GM19043 (cell line): Measurements from ENCODE around the gene LTB4R.

ENCODE experiments used
- ATAC-seq: cut with Tn5 transposase; IDR thresholded peaks from one replicate; pipeline ENCODE4 v1.9.1; 2021; ENCODE audit warnings: low read depth; ENCODE audit not compliant: unreplicated experiment

LTB4R gene

GRCh38 chr14:24299255-24300191 is 11.8 kb upstream of the LTB4R start, which contains the start of the genes DHRS1 and NOP9:
Gene DHRS1 (minus strand): TSS chr14:24299780. CDS start chr14:24299106, 674 bp downstream.
Gene NOP9 (plus strand): TSS chr14:24299850. CDS start chr14:24299955, 105 bp downstream.
- ATAC-seq, result peak; percentile 54

GRCh38 chr14:24300326-24300980 is 10.8 kb upstream of the LTB4R start:
- ATAC-seq, result no peak

DNA sequence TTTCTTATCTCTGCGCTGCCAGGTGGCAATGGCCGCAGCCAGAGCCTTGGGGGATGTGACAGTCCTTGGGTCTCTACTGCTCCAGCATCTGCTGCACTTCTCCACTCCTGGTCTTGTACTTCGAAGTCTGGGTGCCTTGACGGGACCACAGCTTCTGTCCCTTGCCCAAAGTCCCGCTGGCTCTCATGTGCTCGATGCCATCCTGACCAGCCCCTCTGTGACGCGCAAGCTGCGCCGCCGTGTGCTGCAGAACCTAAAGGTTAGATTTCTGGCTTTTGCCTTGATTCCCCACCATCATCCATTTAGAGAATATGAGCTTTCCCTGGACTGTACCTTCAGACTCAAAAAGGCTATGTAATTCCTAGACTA is 7.3 kb upstream of the LTB4R start:
- ATAC-seq, result no peak

DNA sequence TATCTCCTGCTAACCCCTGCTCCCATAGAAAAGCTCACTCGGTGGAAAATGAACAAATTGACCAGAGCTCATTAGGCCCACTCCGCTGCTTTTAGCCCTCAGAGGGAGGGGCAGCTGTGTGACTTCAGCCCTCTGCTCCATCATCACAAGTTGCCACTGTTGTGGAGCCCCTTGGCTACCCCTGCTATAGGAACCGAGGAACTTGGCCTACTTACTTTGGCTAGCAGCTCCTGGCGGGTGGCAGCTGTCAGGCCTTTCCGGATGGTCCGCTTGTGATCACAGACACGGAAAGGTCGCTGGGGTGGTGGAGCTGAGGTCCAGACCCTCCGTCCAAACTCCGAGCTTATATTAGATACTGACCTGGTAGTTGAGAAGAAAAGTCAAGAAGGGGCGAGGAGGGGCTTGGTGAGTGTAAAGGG is 4.1 kb upstream of the LTB4R start:
- ATAC-seq, result no peak

DNA sequence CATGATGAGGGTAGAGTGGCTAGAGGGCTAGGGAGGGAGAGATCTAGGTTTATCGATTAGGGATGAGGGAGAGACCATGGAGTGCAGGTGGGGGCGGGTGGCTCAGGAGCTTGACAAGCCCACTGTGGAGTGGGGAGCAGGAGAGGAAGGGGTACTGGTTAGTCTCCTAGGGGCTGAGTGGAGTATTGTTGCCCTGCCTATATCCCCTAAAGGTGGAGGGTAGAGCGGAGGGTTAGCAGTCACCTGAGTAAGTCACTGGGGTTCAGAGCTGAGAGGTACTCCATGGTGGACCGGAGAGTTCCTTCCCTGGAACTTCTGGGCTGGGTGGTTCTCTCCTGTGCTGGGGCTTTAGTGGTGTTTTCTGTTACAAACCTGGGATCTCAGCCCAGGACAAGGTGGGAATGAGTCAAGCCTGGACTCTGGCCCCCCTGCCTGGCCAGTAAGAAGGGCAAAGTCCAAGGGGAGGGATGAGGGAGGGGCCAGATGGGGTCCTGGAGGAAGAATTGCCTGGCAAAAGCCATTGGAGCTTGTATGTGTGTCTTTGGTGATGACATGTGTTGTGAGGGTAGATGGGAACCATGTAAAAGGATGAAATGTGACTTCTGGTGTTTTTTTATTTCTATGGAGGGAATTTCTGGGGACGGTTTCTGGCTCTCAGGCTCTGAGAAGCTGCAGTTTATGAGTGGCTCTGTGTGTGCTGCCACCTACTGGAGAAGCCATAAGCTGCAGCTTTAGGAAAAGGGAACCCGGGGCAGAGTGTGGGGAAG is 3.5 kb upstream of the LTB4R start, which contains the start of gene CIDEB:
TSS of gene CIDEB (minus strand) at position 403 of the 767 bp plus-strand sequence. CDS start at position 284, 119 bp downstream.
- no peak for ATAC-seq

DNA sequence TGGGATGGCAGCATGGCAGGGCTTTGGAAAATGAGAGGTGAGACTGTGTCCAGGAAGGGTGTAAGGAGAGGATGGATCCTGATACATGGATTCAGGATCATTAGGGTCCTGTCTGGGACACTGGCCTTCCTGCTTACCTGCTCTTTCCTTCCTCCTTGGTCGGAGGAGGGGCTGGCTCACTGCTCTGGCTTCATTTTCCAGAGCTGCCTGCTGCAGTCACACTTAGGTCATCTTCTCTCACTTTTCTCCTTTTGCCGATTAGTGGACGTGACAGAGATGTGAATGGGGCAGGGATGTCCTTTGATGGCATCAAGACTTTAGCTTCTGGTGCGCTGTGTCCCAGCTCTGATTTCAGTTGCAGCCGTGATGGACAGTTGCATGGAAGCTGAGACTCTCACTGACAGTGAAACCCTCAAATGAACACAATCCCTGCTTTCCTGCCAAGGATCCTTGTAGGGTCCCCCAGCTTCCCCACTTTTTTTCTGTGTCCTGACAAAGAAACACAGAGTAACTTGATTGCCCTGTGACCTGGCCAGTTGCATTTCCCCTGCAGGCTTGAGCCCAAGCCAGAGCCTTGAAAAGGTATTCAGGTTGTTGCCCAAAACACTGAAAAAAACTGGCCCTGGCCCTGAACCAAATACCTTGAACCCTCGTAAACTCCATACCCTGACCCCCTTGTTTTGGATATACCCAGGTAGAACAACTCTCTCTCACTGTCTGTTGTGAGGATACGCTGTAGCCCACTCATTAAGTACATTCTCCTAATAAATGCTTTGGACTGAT is 2.8 kb upstream of the LTB4R start:
- no peak for ATAC-seq

DNA sequence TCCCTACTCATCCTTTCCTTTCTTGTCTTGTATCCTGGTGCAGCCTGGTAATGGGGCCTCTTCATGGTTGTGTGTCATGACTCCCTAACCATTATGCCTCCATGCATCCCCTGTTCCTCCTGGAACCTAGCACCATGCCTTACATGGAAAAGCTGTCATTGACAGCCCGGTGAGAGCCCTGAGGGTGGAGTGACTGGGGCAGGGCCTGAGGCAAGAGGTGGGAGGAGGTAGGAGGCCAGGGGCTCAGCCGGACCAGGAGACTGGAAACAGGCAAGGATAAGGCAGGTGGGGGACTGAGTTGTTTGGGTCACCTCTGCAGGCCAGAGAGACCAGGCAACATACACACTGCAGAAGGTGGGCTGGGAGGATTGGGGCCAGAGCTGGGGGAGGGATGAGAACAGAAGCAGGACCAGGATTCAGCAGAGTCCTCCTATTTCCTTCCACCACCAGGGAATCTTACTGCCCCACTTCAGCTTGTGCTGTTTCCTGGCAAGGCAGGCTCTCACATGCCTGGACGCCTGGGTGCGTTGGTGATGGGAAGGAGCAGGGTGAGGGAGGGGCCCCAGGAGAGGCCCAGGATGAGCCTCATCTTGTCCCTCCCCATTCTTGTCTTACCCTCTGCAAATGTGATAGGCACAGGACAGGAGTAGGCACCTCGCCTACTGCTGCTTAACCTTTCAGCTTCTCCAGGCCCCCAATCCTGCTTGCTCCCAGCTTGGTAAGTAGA is 1.6 kb upstream of the LTB4R start, which contains the start of gene LTB4R2:
TSS of gene LTB4R2 (plus strand) at position 603 of the 727 bp plus-strand sequence. CDS start 525 bp downstream, outside the sequence.
- ATAC-seq, result no peak

DNA sequence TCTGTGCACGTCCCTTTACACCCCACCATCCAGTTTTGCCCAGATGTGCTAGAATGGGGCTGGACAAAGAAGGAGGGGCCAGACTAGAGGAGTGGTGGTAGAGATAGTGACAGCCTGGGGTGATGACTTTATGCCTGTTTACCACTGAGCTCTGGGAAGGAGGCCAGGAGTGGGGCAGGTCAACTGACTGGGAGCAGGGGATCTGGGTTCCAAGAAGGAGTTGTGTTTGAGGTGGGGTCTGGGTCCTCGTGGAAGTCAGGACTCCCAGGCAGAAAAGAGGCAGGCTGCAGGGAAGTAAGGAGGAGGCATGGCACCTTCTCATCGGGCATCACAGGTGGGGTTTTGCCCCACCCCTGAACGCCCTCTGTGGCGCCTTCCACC is 1.0 kb upstream of the LTB4R start:
- ATAC-seq, result no peak

DNA sequence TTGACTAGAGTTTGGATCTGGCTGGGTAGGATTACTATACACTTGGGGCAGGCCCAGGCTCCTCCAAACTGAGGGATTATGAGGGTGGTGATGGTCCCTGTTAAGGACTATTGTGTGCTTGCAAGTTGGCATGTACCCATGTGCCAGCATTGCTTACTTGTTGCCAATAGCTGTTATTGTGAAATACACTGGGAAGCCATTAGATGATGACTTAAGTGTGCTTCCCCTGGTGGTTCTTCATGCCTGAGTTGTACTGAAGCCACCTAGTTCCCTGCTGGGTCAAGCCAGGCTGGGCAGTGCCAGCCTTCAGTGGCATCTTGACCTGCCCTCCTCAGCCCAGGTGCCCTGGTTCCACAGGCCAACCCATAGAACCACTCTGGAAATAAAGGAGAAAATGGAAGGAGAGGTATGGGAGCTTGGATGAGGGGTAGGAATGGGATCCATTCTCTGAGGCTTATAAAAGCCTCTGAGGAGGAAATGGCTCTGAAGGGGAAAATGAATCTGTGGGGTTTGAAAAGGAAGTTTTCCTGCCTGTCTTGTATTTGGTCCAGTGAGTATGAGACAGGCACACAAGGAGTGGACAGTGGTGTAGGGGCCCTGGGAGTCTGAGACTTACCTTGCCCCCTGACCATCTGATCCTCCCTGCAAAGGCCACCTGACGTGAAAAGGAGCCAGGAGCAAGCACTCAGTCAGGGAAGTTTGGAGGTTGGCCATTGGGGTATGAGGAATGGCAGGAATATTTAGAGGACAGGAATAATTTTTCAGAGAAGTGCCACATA is 724 bp downstream of the LTB4R start:
- ATAC-seq, result no peak

GRCh38 chr14:24312736-24313507 is 1.6 kb downstream of the LTB4R start:
- ATAC-seq, result no peak

GRCh38 chr14:24313913-24314312 is 2.6 kb downstream of the LTB4R start:
- ATAC-seq, result no peak

- ATAC-seq, result no peak
Measured at GRCh38 chr14:24314377-24315193, 3.3 kb downstream of the LTB4R start.

DNA sequence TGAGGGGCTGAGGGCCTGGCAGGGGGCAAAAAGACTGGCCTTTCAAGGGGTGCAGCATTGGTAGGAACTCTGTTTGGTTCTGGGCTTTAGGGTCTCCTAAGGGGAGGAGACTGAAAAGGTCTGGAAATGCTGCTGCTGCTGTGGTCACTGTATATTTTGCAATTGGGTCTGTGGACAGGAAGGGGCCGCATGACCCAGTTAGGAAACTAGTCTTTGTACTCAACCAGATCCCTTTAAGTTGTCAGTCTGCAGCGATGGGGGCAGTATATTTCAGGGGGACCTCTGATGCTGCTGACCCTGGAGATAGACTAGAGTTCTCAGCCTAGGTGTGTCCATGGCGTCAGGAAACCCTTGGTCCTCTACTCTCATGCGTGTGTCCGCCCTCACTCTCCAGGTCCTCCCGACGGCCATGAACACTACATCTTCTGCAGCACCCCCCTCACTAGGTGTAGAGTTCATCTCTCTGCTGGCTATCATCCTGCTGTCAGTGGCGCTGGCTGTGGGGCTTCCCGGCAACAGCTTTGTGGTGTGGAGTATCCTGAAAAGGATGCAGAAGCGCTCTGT is 4.0 kb downstream of the LTB4R start:
- ATAC-seq, result no peak

DNA sequence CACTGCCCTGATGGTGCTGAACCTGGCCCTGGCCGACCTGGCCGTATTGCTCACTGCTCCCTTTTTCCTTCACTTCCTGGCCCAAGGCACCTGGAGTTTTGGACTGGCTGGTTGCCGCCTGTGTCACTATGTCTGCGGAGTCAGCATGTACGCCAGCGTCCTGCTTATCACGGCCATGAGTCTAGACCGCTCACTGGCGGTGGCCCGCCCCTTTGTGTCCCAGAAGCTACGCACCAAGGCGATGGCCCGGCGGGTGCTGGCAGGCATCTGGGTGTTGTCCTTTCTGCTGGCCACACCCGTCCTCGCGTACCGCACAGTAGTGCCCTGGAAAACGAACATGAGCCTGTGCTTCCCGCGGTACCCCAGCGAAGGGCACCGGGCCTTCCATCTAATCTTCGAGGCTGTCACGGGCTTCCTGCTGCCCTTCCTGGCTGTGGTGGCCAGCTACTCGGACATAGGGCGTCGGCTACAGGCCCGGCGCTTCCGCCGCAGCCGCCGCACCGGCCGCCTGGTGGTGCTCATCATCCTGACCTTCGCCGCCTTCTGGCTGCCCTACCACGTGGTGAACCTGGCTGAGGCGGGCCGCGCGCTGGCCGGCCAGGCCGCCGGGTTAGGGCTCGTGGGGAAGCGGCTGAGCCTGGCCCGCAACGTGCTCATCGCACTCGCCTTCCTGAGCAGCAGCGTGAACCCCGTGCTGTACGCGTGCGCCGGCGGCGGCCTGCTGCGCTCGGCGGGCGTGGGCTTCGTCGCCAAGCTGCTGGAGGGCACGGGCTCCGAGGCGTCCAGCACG is 4.7 kb downstream of the LTB4R start:
- no peak for ATAC-seq

GRCh38 chr14:24316597-24316950 is 5.3 kb downstream of the LTB4R start:
- ATAC-seq, result no peak
